Mesothelial cell of epicardium (in vitro differentiated cells): ENCODE results near the gene MAPK1IP1L. TPM values are rescaled to one million over a fixed set of nuclear protein-coding genes. Genes with fewer than 3 reads are reported as not detected.

ENCODE experiments used
- DNase-seq, 2 experiments: peaks; one replicate each; pipeline ENCODE4 v3.0.0; 2021; ENCODE audit warnings: low spot score in 2 of 2; ENCODE audit not compliant: unreplicated experiment in 2 of 2
- H3K27ac Mint-ChIP-seq: 2 replicates; pipeline ENCODE4 v1.8.0; 2021; ENCODE audit warnings: mixed read lengths
- H3K27me3 Mint-ChIP-seq: 2 replicates; pipeline ENCODE4 v1.8.0; 2021; ENCODE audit warnings: low read depth, mixed read lengths
- H3K36me3 Mint-ChIP-seq: 2 replicates; pipeline ENCODE4 v1.8.0; 2021; ENCODE audit warnings: mixed read lengths
- H3K4me1 Mint-ChIP-seq: 2 replicates; pipeline ENCODE4 v1.8.0; 2021; ENCODE audit warnings: mixed read lengths
- H3K4me3 Mint-ChIP-seq: 2 replicates; pipeline ENCODE4 v1.8.0; 2021; ENCODE audit warnings: mild to moderate bottlenecking, moderate library complexity, mixed read lengths
- H3K9me3 Mint-ChIP-seq: 2 replicates; pipeline ENCODE4 v1.8.0; 2021; ENCODE audit warnings: mixed read lengths
- CTCF ChIP-seq: fragments of 200-600 bp; sonication (generic); IDR thresholded peaks from one replicate; pipeline ENCODE4 v1.5.0; 2021; ENCODE audit warnings: antibody characterized with exemption; ENCODE audit not compliant: unreplicated experiment
- total RNA-seq: library from RNA; stranded (reverse); gene quantifications from 3 replicates; pipeline ENCODE4 v1.2.1, GENCODE V29; 2021

The MAPK1IP1L gene
- total RNA-seq, 1 donor from 2014 or later, result 120 TPM

GRCh38 chr14:55111122-55111708, 59.8 kb downstream of the MAPK1IP1L start:
- H3K9me3 Mint-ChIP-seq, result no peaks in the 10 kb centered on the region
- no peaks in the 10 kb centered on the region for H3K27me3 Mint-ChIP-seq
- no peak for TF ChIP-seq CTCF
- H3K27ac Mint-ChIP-seq, result peak overlapping the region; percentile 1
- DNase-seq, result no peak
- H3K4me1 Mint-ChIP-seq, result peaks cover 9% of the 10 kb centered on the region
- no peaks in the 10 kb centered on the region for H3K36me3 Mint-ChIP-seq
- no peak overlapping the region for H3K4me3 Mint-ChIP-seq

- DNase-seq, result no peak
- no peak for TF ChIP-seq CTCF
- no peaks in the 10 kb centered on the region for H3K9me3 Mint-ChIP-seq
- no peak overlapping the region for H3K4me3 Mint-ChIP-seq
- peaks cover 26% of the 10 kb centered on the region for H3K4me1 Mint-ChIP-seq
- H3K36me3 Mint-ChIP-seq, result no peaks in the 10 kb centered on the region
- H3K27me3 Mint-ChIP-seq, result no peaks in the 10 kb centered on the region
- no peak overlapping the region for H3K27ac Mint-ChIP-seq
These were observed 63.3 kb downstream of the MAPK1IP1L start for GRCh38 chr14:55114720-55115119.

GRCh38 chr14:55115460-55115859, 64.0 kb downstream of the MAPK1IP1L start:
- Mint-ChIP-seq H3K27ac (no peak overlapping the region), H3K36me3 (no peaks in the 10 kb centered on the region), H3K4me1 (peaks cover 34% of the 10 kb centered on the region), H3K27me3 (no peaks in the 10 kb centered on the region), H3K4me3 (no peak overlapping the region), H3K9me3 (no peaks in the 10 kb centered on the region)
- TF ChIP-seq CTCF, result no peak
- DNase-seq, result no peak

- peaks cover 38% of the 10 kb centered on the region for H3K4me1 Mint-ChIP-seq
- H3K9me3 Mint-ChIP-seq, result no peaks in the 10 kb centered on the region
- H3K27ac Mint-ChIP-seq, result no peak overlapping the region
- H3K36me3 Mint-ChIP-seq, result no peaks in the 10 kb centered on the region
- no peak for TF ChIP-seq CTCF
- DNase-seq, result no peak
- no peak overlapping the region for H3K4me3 Mint-ChIP-seq
- H3K27me3 Mint-ChIP-seq, result no peaks in the 10 kb centered on the region
These were observed 64.4 kb downstream of the MAPK1IP1L start for GRCh38 chr14:55115861-55116245.

- no peak overlapping the region for H3K27ac Mint-ChIP-seq
- H3K4me3 Mint-ChIP-seq, result no peak overlapping the region
These were observed 65.0 kb downstream of the MAPK1IP1L start for GRCh38 chr14:55116246-55117030.

More at GRCh38 chr14:55116246-55117030, 65.0 kb downstream of the MAPK1IP1L start:
- no peak for TF ChIP-seq CTCF
- peaks cover 43% of the 10 kb centered on the region for H3K4me1 Mint-ChIP-seq
- no peak for DNase-seq
- no peaks in the 10 kb centered on the region for H3K27me3 Mint-ChIP-seq
- no peaks in the 10 kb centered on the region for H3K36me3 Mint-ChIP-seq
- H3K9me3 Mint-ChIP-seq, result no peaks in the 10 kb centered on the region
